ENCODE data around the gene LAMA2.
A peak's percentile ranks its signal among the peaks of the same experiment; 100 is the strongest.

The LAMA2 gene

DNA sequence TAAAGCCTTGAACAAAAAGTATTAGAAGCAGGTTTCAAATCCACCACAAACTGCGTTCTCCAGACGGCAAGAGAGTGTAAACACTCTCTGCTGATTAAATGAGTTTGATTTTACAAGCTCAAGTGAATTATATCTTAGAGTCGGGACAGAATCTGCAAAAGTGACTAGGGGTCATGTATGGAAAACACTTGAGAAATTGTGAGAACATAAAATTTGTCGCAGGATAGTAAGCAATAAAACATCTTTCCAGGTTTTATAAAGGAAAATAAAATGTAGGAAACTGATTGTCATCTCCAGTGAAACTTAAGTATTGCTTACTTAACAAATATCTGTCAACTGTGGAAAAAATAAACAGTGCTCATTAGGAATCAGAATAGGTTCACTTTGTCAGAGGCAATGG, 452.9 kb downstream of the LAMA2 start:
- no peak for DNase-seq

DNA sequence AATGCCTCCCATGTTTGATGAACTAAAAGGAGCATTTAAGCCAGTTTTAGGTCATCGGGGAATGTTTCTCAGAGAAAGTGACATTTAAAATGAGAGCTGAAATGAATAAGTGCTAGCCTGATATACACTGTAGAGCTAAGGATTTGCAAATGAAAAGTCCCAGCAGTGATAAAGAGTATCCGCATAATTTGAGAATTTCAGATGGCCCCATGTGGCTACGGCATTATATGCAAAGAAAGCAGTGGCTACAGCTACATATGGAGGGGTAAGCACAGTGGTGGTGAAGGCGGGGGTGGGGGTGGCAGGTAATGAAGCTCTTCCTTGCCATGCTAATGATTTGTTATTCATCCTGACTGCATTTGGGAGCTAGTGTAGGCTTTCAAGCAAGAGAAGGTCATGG, 455.7 kb downstream of the LAMA2 start:
- no peak for DNase-seq

- no peak for DNase-seq
Measured at GRCh38 chr6:129340983-129341382, 458.0 kb downstream of the LAMA2 start.

DNA sequence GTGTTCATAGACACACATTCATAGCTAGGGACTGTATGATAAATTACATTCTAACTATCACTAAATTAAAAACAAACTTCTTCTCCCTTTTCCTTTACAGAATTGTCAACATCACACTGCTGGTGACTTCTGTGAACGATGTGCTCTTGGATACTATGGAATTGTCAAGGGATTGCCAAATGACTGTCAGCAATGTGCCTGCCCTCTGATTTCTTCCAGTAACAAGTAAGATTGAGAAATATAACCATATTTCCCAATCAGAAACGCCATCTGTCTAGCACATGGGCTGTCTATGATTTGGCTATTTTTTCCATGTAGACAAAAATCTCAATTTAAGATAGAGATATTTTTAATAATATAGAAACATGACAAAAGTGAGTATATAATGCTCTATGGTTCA, 459.3 kb downstream of the LAMA2 start:
- no peak for DNase-seq

GRCh38 chr6:129342796-129343195, 459.9 kb downstream of the LAMA2 start:
- DNase-seq = no peak

DNA sequence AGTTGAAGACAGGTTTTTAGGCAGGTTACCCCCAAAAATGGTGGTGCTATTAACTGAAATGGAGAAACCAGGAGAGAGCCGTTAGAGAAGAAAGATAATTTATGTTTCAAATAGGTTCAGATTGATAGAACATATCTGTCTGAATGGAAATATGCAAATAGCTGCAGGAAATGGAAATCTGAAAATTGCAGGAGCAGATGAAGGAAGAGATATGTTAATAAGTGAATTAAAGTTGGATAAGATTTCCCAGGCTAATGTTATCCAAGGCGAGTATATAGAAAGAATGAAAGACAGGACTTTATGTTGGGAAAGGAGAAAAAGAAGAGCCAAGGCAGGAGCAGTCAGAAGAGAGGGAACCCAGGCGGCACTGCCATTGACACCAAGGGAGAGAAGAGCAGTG, 461.4 kb downstream of the LAMA2 start:
- DNase-seq = no peak

DNA sequence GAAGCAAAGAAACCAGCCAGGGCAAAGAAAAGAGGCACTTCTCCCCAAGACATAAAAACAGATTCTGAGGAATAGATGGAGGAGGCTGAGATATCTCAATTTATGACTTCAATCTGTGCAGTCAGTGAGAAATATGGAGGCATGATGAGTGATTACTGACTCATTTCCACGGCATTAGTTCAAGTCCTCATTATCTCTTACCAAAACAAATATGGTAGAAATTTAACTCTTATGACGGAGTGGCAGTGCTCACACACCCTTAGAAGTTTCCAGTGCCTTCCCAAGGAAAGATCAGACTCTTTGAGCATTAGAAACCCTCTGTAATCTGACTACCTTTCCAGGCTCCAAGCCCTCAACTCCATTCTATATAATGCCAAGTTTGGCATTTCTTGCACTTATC, 463.0 kb downstream of the LAMA2 start:
- no peak for DNase-seq

DNA sequence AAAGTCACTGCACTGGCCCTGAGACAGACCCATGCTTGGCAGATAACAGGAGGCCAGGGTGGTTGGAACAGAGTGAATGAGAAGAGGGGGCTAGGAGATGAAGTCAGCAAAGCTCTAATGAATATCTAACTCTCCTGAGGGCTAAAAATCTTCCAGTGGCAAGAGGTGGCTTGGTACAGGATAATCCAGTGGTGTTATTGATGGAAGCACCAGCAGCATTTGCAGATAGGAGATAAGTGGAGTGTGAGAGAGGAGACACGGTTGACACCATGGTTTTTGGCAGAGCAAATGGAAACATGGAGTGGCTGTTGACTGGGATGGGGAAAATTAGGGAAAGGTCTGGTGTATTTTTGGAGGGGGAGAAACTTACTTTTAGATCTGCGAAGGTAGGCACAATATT, 464.0 kb downstream of the LAMA2 start:
- no peak for DNase-seq

DNA sequence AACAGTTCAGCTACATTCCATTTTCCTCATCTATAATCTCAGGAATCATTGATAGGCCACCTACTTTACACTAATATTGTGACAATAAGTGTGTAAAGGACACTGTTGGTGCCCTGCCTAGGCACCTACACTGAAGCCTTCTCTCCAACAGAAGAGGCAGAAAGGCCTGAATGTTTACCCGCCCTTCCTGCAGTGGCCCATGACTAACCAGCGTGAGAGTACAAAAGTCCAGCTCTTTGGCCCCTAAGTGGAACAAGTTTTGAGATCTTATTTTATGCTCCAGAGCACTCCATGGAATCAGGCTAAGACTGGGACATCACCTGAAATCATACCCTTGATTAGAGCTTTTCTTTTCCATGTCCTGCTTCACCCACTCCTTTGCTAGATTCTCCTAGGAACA, 467.3 kb downstream of the LAMA2 start:
- DNase-seq = no peak

DNA sequence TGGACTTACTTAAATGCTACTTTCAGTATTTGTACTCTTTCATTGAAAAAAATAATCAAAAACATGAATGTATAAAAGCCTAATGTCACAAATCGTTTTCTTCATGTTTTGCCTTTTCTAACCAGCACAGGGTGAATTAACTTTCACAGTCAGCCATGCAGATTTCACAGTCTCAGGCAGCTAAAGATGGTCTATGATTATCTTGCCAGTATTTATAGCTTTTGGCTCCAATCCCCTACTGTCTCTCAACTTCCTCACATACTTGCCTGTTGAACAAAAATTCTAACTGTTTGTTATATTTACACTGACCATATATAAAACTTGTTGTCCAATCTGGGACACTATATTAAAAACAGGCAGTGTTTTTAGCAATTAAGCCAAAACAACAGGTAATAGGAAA, 468.9 kb downstream of the LAMA2 start:
- DNase-seq = no peak

DNA sequence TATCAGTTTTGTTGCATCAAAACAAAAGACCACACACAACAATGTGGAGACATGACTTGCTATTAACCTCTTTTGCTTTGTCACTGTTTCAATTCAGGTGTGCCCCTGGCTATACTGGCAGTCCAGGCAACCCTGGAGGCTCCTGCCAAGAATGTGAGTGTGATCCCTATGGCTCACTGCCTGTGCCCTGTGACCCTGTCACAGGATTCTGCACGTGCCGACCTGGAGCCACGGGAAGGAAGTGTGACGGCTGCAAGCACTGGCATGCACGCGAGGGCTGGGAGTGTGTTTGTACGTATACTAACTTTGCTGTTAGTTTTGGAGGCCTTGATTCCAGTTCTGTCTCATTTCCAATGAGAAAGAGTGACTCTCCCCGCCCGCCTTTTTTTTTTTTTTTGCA, 470.1 kb downstream of the LAMA2 start:
- DNase-seq = no peak

DNA sequence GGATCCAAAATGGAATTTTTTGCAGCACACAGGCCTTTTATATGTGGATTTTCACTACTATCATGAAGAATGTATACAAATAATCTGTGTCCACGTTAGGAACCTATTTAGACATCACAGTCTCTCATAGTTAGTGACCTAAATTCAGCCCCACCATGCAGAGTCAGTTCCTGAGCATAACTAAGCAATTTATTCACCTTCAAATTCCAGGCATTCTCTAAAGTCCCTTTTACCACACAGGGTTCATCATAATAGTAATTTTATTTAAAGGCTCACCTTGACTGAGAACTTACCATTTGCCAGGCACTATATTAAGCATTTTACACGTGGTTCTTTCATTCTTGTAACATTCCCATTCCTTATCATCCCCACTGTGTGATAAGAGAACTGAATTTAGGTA, 473.2 kb downstream of the LAMA2 start:
- DNase-seq = no peak

- no peak for DNase-seq
Measured at GRCh38 chr6:129359811-129360681, 477.1 kb downstream of the LAMA2 start.

- DNase-seq = no peak
Measured at GRCh38 chr6:129360682-129360955, 477.7 kb downstream of the LAMA2 start.

DNA sequence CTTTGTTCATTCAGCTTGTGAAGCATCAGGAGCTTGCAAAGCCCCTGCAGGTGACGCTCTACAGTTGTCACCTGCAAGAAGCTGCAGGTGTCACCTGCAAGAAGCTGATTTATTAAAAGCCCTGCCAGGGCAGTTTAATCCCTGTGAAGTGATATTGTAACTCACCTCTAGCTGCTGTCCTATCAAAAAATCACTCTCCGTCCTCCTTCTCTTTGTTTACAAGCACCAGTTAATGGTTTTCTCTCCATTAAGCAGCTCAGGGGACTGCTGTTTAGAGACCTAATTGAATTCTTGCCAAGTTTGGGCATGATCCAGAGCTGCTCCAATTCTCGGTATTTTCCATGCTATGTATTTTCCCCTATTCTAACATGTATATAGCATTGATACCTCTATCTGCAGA, 481.1 kb downstream of the LAMA2 start:
- DNase-seq = no peak

DNA sequence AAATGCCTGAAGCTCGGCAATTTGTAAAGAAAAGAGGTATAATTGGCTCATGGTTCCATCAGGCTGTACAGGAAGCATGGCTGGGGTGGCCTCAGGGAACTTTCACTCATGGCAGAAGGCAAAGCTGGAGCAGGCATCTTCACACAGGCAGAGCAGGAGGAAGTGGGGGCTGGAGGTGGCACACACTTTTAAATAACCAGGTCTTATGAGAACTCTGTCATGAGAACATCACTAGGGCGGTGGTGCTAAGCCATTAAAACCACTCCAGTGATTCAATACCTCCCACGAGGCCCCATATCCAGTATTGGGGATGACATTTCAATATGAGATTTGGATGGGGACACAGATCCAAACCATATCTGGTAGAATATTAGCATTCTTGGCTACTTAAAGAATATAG, 481.8 kb downstream of the LAMA2 start:
- no peak for DNase-seq

DNA sequence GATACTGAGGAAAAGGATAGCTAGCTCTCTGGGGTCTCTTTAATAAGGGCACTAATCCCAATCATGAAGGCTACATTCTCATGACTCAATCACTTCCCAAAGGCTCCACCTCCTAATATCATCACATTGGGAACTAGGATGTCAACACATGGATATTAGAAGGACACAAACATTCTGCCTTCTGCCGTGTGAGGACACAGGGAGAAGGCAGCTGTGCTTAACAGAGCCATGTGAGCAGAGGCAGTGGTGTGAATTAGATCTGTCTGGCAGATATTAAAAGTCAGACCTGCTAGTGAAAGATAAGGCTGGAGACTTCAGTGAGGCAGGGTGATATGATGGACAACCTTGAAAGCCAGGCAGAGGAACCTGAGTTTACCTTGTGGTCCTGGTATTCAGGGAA, 485.1 kb downstream of the LAMA2 start:
- DNase-seq = no peak

GRCh38 chr6:129368970-129369369, 486.0 kb downstream of the LAMA2 start:
- no peak for DNase-seq

DNA sequence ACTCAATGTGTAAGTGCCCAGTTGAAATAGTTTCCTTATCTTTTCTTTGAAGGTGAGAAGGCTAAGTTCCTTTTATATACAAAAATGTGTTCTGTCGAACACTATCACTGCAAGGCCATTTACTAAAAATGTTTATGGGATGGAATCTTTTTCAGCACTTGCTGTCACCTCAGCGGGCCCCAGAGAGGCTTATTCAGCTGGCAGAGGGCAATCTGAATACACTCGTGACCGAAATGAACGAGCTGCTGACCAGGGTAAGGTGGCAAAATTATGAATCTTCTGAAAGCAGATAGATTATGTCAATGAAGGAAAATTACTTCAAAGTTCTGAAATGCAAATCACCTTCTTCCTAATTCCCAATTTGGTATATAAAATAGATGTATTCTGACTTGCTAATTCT, 486.8 kb downstream of the LAMA2 start:
- DNase-seq = no peak

- DNase-seq = peak; percentile 12
Measured at GRCh38 chr6:129370268-129370916, 487.5 kb downstream of the LAMA2 start.

- no peak for DNase-seq
Measured at GRCh38 chr6:129381885-129382284, 498.9 kb downstream of the LAMA2 start.

- no peak for DNase-seq
Measured at GRCh38 chr6:129382916-129383315, 500.0 kb downstream of the LAMA2 start.

DNA sequence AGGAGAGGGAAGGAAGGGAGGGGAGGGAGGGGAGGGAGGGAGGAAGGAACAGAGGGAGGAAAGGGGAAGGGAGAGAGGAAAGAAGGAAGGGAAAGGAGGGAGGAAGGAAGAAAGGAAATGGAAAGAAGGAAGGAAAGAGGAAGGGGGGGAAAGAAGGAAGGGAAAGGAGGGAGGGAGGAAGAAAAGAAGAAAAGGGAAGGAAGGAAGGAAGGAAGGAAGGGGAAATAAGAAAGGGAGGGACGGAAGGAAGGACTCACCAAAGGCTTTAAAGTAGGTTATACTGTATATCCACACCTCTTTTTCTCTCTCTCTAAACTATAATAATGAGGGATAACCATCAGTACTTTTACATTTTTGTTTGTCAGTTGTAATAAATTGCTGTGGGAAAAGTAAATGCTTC, 502.2 kb downstream of the LAMA2 start:
- DNase-seq = no peak

- DNase-seq = no peak
Measured at GRCh38 chr6:129390900-129391299, 508.0 kb downstream of the LAMA2 start.

DNA sequence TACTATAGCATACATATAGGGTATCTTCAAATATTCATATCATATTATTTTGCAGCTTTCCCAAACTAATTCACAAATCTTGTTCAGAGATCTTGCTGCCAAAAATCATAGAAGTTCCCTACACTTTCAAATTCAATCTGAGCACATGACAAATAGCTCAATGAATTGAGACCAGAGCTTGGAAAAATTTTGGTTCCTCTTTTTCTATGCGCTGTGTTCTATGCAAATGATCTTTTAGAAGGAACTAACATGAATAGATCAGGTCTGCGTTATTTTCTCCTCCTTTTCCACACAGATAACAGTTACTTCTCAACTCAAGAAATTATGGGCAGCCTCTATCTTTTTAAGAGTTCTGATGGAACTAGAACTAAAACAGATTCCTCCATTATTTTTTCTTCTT, 510.7 kb downstream of the LAMA2 start:
- no peak for DNase-seq
